Measurements from ENCODE around the gene OSBPL8. TPM values are rescaled to one million over a fixed set of nuclear protein-coding genes. Genes with fewer than 3 reads are reported as not detected.

Gene OSBPL8
- total and polyA plus RNA-seq, 2 of the 8 experiments (the other 6 are each of a cell fraction or from before 2014, with no cell fraction given): 10.9 to 81.1 TPM

DNA sequence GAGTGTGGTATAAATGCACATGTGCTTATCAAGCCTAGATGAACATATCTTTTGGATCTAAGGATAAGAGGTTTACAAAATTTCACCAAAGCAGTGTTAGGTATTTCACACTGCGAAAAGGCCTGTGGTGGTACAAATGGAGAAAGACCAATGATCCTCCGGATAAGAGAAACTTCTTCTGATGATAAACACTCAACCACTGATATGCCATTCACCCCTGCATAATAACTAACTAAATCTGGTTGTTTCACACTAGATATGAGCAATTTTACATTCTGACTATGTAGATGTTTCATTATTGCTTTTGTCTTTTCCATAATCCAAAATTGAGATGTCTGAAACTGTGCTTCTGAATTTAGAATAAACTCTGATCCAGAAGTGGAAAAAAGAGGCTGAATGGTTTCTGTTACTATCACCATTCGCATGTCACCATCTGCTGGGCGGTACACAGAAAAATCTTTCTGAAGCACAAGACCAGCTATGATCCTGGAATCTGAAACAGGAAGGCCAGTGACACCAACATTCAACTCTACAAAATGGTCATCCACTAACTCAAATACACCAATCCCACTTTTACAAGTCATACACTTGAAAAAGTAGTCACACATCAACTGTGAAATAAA, 212.7 kb downstream of the OSBPL8 start:
- ChIA-PET POLR2A (ENCODE audit: partially characterized antibody) (interaction anchor here (0.9 to 3.3 kb wide), 4 partner anchors 10 to 264 kb away, joined by 3 to 21 read pairs (median 5); partner anchors contain the start of gene NAP1L1), CTCF (ENCODE audit: partially characterized antibody) (interaction anchor here (0.8 to 2.5 kb wide), 7 partner anchors 29 to 297 kb away, joined by 3 to 14 read pairs (median 4); no protein-coding TSS in a partner anchor)
- no peak overlapping the region for H3K23ac ChIP-seq (ENCODE audit: insufficient read length)
- H3K14ac ChIP-seq (ENCODE audit: insufficient read length): no peak overlapping the region
- H2BK20ac ChIP-seq (ENCODE audit: low read length): no peak overlapping the region
- no peaks in the 10 kb centered on the region for H3K9me3 ChIP-seq (ENCODE audit: insufficient read depth in 2 of 2, low read depth in 1 of 2, low read length in 1 of 2)
- H3K4me2 ChIP-seq (ENCODE audit: insufficient read depth in 1 of 2, low read depth in 2 of 2, low read length in 2 of 2): peak overlapping the region; percentile 73 to 82; a peak in 3 of 4 replicates
- FAIRE-seq (no peak), DNase-seq (ENCODE audit: low read depth in 1 of 2, low spot score in 2 of 2) (no peak)
- 86% methylated on average over 4 of the region's 4 CpGs; no CpG with 5 or more reads in 1 of the 2 experiments for WGBS, 2 experiments (ENCODE audit: extremely low coverage in 1 of 2, insufficient coverage in 1 of 2, insufficient read length in 1 of 2, insufficient replicate concordance in 2 of 2, low coverage in 1 of 2, low lambda C conversion rate in 2 of 2, missing lambda C conversion rate in 1 of 2)
- TF ChIP-seq SP2 (IDR thresholded peaks at IDR 0.05; ENCODE audit: low read length) (no peak), RAD21 (IDR thresholded peaks at IDR 0.05 in 1 of 2, conservative IDR thresholded peaks at IDR 0.05 in 1 of 2; ENCODE audit: low read depth in 2 of 2, low read length in 2 of 2) (peak; percentile 55 to 62)
- TF ChIP-seq, protein P1, sequence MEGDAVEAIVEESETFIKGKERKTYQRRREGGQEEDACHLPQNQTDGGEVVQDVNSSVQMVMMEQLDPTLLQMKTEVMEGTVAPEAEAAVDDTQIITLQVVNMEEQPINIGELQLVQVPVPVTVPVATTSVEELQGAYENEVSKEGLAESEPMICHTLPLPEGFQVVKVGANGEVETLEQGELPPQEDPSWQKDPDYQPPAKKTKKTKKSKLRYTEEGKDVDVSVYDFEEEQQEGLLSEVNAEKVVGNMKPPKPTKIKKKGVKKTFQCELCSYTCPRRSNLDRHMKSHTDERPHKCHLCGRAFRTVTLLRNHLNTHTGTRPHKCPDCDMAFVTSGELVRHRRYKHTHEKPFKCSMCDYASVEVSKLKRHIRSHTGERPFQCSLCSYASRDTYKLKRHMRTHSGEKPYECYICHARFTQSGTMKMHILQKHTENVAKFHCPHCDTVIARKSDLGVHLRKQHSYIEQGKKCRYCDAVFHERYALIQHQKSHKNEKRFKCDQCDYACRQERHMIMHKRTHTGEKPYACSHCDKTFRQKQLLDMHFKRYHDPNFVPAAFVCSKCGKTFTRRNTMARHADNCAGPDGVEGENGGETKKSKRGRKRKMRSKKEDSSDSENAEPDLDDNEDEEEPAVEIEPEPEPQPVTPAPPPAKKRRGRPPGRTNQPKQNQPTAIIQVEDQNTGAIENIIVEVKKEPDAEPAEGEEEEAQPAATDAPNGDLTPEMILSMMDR (IDR thresholded peaks at IDR 0.05; ENCODE audit: control extremely low read depth in 1 of 3, insufficient read depth in 1 of 3, low read depth in 1 of 3, low read length in 3 of 3): peak in 2 of 3 experiments; percentile 7 to 23; a peak in 2 of 4 replicates
- H2BK15ac ChIP-seq (ENCODE audit: low read length): no peak overlapping the region
- H4K5ac ChIP-seq (ENCODE audit: insufficient read length, low read depth, low read length): no peak overlapping the region
- no peaks in the 10 kb centered on the region for H3K79me1 ChIP-seq (ENCODE audit: low read depth, low read length)
- H3K27me3 ChIP-seq (replicated peaks in 1 of 4; ENCODE audit: control insufficient read depth in 3 of 4, extremely low read depth in 1 of 4, insufficient read depth in 3 of 4, low read length in 3 of 4): no peaks in the 10 kb centered on the region
- no peak overlapping the region for H3K27ac ChIP-seq (ENCODE audit: low read depth, low read length)
- no peak overlapping the region for H4K91ac ChIP-seq (replicated peaks; ENCODE audit: insufficient read length, low read length)
- 0 out of 8 replicates have a peak, but pooled peaks cover 0 to 2% (median 0%) of the 10 kb centered on the region in 4 experiments for H3K36me3 ChIP-seq (ENCODE audit: control insufficient read depth in 2 of 4, insufficient read depth in 4 of 4, low read length in 3 of 4)
- H2AK5ac ChIP-seq (ENCODE audit: low read depth, low read length): no peak overlapping the region
- peak overlapping the region; percentile 85 to 89 (median 85); a peak in 7 of 8 replicates for H3K4me3 ChIP-seq (ENCODE audit: extremely low read depth in 1 of 4, insufficient read depth in 2 of 4, low read depth in 3 of 4, low read length in 4 of 4)
- H2BK12ac ChIP-seq (ENCODE audit: low read depth, low read length): no peak overlapping the region
- no peaks in the 10 kb centered on the region for H4K20me1 ChIP-seq (replicated peaks in 1 of 2; ENCODE audit: control insufficient read depth in 1 of 2, insufficient read depth in 2 of 2, low read length in 2 of 2)
- no peak overlapping the region for H3K4ac ChIP-seq (replicated peaks; ENCODE audit: insufficient read length, low read depth, low read length)
- H2BK5ac ChIP-seq (ENCODE audit: low read depth, low read length): no peak overlapping the region
- no peak overlapping the region for H4K8ac ChIP-seq (ENCODE audit: extremely low read depth, insufficient read depth, low read length)
- peaks cover 4% of the 10 kb centered on the region for H3K23me2 ChIP-seq (ENCODE audit: low read depth, low read length)
- peaks cover 0 to 2% (median 0%) of the 10 kb centered on the region in 4 experiments; a peak in 2 of 7 replicates for H3K4me1 ChIP-seq (replicated peaks in 1 of 4; ENCODE audit: control insufficient read depth in 3 of 4, insufficient read depth in 4 of 4, low read length in 3 of 4)
- no peak overlapping the region for H3K9ac ChIP-seq (replicated peaks in 1 of 4; ENCODE audit: extremely low read depth in 1 of 4, low read depth in 3 of 4, low read length in 3 of 4)
- H3K56ac ChIP-seq (replicated peaks; ENCODE audit: insufficient read length, low read depth, low read length): no peak overlapping the region
- H3K18ac ChIP-seq (ENCODE audit: extremely low read depth, low read length): no peak overlapping the region
- H2AFZ ChIP-seq (ENCODE audit: low read length): no peak overlapping the region
- H3K79me2 ChIP-seq (ENCODE audit: control insufficient read depth in 1 of 2, insufficient read depth in 2 of 2, low read length in 2 of 2): peaks cover 0 to 24% of the 10 kb centered on the region in 2 experiments; a peak in 2 of 4 replicates
- H2BK120ac ChIP-seq (replicated peaks; ENCODE audit: low read depth, low read length): no peak overlapping the region

All from H1 (cell line).